Liver (tissue), 3 donors: Measurements from ENCODE around the gene RAPH1.

ENCODE experiments used
- ATF3 ChIP-seq: IDR thresholded peaks from 2 replicates; pipeline ENCODE4 v1.6.1; 2016; ENCODE audit warnings: antibody characterized with exemption
- CTCF ChIP-seq: fragments of 150-350 bp; IDR thresholded peaks from 2 replicates; pipeline ENCODE4 v1.5.1; 2017; ENCODE audit warnings: improper control_type of control experiment, low read depth, low read length; ENCODE audit not compliant: missing input control
- FOXA1 ChIP-seq: IDR thresholded peaks from 2 replicates; pipeline ENCODE4 v1.6.1; 2016; ENCODE audit warnings: antibody characterized with exemption
- GABPA ChIP-seq, 2 donors: IDR thresholded peaks in 1 of 2; conservative IDR thresholded peaks in 1 of 2; 2 replicates each; pipeline ENCODE4 v1.6.1; 2016; ENCODE audit warnings: antibody characterized with exemption in 2 of 2, mild to moderate bottlenecking in 1 of 2, moderate library complexity in 1 of 2
- MAX ChIP-seq: IDR thresholded peaks from 2 replicates; pipeline ENCODE4 v1.6.1; 2016; ENCODE audit warnings: antibody characterized with exemption
- RAD21 ChIP-seq, 2 donors: IDR thresholded peaks; 2 replicates each; pipeline ENCODE4 v1.6.1; 2016; ENCODE audit warnings: antibody characterized with exemption in 2 of 2, mild to moderate bottlenecking in 2 of 2
- REST ChIP-seq: IDR thresholded peaks from 2 replicates; pipeline ENCODE4 v1.6.1; 2016; ENCODE audit warnings: antibody characterized with exemption, mild to moderate bottlenecking
- SP1 ChIP-seq: IDR thresholded peaks from 2 replicates; pipeline ENCODE4 v1.6.1; 2018; ENCODE audit warnings: antibody characterized with exemption, mild to moderate bottlenecking
- YY1 ChIP-seq: IDR thresholded peaks from 2 replicates; pipeline ENCODE4 v1.6.1; 2016; ENCODE audit warnings: antibody characterized with exemption, mild to moderate bottlenecking
- ZBTB33 ChIP-seq: IDR thresholded peaks from 2 replicates; pipeline ENCODE4 v1.6.1; 2016; ENCODE audit warnings: antibody characterized with exemption
- donor health status: healthy.
- donor health status: healthy.

- TF ChIP-seq REST (no peak), CTCF (no peak), MAX (no peak), ATF3 (no peak), ZBTB33 (no peak), GABPA (IDR thresholded peaks at IDR 0.05 in 1 of 2, conservative IDR thresholded peaks at IDR 0.05 in 1 of 2) (no peak), SP1 (peak; percentile 11), FOXA1 (no peak), RAD21 (IDR thresholded peaks at IDR 0.05) (peak in 1 of 2 donors; percentile 6), YY1 (no peak)
Measured at GRCh38 chr2:203582468-203582867, 47.4 kb upstream of the RAPH1 start.
